ENCODE data around the gene SURF4. TPM values are rescaled to one million over a fixed set of nuclear protein-coding genes. Genes with fewer than 3 reads are reported as not detected.
A peak's percentile ranks its signal among the peaks of the same experiment; 100 is the strongest.

SURF4 gene
- total and polyA plus RNA-seq, 2 of the 13 experiments (the other 11 are each of a cell fraction or from before 2014, with no cell fraction given), result 220 to 265 TPM

DNA sequence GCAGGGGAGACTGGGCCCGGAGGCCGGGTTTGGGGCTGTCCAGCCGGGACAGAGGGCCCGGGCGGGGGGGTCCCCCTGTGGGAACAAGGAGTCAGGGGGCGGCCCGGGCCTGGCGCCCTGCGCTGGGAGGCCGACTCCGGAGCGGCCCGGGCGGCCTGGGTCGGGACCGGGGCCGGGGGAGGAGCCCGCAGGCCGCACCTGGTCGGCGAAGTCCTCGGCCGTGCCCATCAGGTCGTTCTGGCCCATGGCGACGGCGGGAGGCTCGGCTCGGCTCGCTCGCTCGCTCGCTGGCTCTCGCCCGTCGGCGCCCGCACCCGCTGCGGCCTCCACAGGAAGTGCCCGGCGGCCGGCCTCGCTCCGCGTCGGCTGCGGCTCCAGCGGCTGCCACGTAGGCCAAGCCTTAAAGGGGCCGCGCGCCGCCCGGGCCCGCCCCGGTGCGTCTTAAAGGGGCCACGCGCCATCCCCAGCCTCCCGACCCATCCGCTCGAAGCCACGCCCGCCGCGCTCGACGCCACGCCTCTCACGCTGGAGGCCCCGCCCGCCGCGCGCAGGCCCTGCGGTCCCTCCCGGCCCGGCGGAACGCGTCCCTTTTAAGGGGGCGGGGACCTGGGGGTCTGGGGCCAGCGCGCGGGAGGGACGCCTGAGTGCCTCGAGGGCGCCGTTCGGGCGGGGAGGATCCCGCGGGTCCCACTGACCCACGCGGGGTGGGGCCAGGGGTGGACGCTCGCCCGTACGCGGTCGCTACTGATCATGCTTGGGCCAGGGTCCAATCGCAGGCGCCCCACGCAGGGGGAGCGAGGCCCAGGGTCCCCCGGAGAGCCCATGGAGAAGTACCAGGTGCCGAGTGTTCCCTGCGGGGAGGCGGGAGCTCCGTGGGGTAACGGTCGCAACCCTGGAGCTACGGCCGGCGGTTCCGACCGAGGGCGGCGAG is at the start of gene SURF4, which contains the start of gene STKLD1 (continued):
- TF ChIP-seq ZBTB20 (CRISPR knock-in tag; IDR thresholded peaks at IDR 0.05; ENCODE audit: borderline replicate concordance, low read depth) (0 out of 2 replicates have a peak, but pooled peaks have one; percentile 56), SOX6 (IDR thresholded peaks at IDR 0.05) (no peak), SOX6 (CRISPR knock-in tag; IDR thresholded peaks at IDR 0.05) (0 out of 2 replicates have a peak, but pooled peaks have one; percentile 10), SKI (IDR thresholded peaks at IDR 0.05; ENCODE audit: partially characterized antibody) (peak; percentile 55), ZFX (CRISPR knock-in tag; IDR thresholded peaks at IDR 0.05; ENCODE audit: low read depth) (peak; percentile 98), SOX13 (IDR thresholded peaks at IDR 0.05) (no peak), SOX13 (CRISPR knock-in tag; conservative IDR thresholded peaks at IDR 0.05 in 1 of 2, IDR thresholded peaks at IDR 0.05 in 1 of 2) (peak in 1 of 2 experiments; percentile 33; a peak in 1 of 4 replicates), SRSF4 (IDR thresholded peaks at IDR 0.05; ENCODE audit: low read depth, low read length, poor library complexity, severe bottlenecking) (no peak), NONO (IDR thresholded peaks at IDR 0.05) (no peak), NONO (CRISPR knock-in tag; conservative IDR thresholded peaks at IDR 0.05) (peak; percentile 80), MXD4 (CRISPR knock-in tag; IDR thresholded peaks at IDR 0.05) (peak; percentile 56; the same call in 1 of the 2 replicates), TBL1XR1 (IDR thresholded peaks at IDR 0.05; ENCODE audit: borderline replicate concordance, low read length, partially characterized antibody) (no peak), ZKSCAN5 (CRISPR knock-in tag; IDR thresholded peaks at IDR 0.05) (no peak), ZNF839 (CRISPR knock-in tag; IDR thresholded peaks at IDR 0.05; ENCODE audit: borderline replicate concordance) (no peak), TP53 (CRISPR knock-in tag; conservative IDR thresholded peaks at IDR 0.05) (no peak)
- TF ChIP-seq, protein P1, sequence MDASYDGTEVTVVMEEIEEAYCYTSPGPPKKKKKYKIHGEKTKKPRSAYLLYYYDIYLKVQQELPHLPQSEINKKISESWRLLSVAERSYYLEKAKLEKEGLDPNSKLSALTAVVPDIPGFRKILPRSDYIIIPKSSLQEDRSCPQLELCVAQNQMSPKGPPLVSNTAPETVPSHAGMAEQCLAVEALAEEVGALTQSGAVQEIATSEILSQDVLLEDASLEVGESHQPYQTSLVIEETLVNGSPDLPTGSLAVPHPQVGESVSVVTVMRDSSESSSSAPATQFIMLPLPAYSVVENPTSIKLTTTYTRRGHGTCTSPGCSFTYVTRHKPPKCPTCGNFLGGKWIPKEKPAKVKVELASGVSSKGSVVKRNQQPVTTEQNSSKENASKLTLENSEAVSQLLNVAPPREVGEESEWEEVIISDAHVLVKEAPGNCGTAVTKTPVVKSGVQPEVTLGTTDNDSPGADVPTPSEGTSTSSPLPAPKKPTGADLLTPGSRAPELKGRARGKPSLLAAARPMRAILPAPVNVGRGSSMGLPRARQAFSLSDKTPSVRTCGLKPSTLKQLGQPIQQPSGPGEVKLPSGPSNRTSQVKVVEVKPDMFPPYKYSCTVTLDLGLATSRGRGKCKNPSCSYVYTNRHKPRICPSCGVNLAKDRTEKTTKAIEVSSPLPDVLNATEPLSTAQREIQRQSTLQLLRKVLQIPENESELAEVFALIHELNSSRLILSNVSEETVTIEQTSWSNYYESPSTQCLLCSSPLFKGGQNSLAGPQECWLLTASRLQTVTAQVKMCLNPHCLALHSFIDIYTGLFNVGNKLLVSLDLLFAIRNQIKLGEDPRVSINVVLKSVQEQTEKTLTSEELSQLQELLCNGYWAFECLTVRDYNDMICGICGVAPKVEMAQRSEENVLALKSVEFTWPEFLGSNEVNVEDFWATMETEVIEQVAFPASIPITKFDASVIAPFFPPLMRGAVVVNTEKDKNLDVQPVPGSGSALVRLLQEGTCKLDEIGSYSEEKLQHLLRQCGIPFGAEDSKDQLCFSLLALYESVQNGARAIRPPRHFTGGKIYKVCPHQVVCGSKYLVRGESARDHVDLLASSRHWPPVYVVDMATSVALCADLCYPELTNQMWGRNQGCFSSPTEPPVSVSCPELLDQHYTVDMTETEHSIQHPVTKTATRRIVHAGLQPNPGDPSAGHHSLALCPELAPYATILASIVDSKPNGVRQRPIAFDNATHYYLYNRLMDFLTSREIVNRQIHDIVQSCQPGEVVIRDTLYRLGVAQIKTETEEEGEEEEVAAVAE (CRISPR knock-in tag; IDR thresholded peaks at IDR 0.05; ENCODE audit: borderline replicate concordance), result no peak
- TF ChIP-seq, protein P2, sequence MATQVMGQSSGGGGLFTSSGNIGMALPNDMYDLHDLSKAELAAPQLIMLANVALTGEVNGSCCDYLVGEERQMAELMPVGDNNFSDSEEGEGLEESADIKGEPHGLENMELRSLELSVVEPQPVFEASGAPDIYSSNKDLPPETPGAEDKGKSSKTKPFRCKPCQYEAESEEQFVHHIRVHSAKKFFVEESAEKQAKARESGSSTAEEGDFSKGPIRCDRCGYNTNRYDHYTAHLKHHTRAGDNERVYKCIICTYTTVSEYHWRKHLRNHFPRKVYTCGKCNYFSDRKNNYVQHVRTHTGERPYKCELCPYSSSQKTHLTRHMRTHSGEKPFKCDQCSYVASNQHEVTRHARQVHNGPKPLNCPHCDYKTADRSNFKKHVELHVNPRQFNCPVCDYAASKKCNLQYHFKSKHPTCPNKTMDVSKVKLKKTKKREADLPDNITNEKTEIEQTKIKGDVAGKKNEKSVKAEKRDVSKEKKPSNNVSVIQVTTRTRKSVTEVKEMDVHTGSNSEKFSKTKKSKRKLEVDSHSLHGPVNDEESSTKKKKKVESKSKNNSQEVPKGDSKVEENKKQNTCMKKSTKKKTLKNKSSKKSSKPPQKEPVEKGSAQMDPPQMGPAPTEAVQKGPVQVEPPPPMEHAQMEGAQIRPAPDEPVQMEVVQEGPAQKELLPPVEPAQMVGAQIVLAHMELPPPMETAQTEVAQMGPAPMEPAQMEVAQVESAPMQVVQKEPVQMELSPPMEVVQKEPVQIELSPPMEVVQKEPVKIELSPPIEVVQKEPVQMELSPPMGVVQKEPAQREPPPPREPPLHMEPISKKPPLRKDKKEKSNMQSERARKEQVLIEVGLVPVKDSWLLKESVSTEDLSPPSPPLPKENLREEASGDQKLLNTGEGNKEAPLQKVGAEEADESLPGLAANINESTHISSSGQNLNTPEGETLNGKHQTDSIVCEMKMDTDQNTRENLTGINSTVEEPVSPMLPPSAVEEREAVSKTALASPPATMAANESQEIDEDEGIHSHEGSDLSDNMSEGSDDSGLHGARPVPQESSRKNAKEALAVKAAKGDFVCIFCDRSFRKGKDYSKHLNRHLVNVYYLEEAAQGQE (IDR thresholded peaks at IDR 0.05; ENCODE audit: borderline replicate concordance in 1 of 2, low read depth in 1 of 2, low read length in 2 of 2), result no peak; a peak in 1 of 4 replicates
- TF ChIP-seq, protein P3, sequence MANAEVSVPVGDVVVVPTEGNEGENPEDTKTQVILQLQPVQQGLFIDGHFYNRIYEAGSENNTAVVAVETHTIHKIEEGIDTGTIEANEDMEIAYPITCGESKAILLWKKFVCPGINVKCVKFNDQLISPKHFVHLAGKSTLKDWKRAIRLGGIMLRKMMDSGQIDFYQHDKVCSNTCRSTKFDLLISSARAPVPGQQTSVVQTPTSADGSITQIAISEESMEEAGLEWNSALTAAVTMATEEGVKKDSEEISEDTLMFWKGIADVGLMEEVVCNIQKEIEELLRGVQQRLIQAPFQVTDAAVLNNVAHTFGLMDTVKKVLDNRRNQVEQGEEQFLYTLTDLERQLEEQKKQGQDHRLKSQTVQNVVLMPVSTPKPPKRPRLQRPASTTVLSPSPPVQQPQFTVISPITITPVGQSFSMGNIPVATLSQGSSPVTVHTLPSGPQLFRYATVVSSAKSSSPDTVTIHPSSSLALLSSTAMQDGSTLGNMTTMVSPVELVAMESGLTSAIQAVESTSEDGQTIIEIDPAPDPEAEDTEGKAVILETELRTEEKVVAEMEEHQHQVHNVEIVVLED (CRISPR knock-in tag; IDR thresholded peaks at IDR 0.05; ENCODE audit: borderline replicate concordance), result peak; percentile 90
